Measurements from ENCODE around the gene DPP3. TPM values are rescaled to one million over a fixed set of nuclear protein-coding genes. Genes with fewer than 3 reads are reported as not detected.
"Not testable (repeated sequence)": the region's sequence is repeated elsewhere in the genome, so short reads cannot be mapped to it uniquely, and the experiment has no call there.

DPP3 gene, protein sequence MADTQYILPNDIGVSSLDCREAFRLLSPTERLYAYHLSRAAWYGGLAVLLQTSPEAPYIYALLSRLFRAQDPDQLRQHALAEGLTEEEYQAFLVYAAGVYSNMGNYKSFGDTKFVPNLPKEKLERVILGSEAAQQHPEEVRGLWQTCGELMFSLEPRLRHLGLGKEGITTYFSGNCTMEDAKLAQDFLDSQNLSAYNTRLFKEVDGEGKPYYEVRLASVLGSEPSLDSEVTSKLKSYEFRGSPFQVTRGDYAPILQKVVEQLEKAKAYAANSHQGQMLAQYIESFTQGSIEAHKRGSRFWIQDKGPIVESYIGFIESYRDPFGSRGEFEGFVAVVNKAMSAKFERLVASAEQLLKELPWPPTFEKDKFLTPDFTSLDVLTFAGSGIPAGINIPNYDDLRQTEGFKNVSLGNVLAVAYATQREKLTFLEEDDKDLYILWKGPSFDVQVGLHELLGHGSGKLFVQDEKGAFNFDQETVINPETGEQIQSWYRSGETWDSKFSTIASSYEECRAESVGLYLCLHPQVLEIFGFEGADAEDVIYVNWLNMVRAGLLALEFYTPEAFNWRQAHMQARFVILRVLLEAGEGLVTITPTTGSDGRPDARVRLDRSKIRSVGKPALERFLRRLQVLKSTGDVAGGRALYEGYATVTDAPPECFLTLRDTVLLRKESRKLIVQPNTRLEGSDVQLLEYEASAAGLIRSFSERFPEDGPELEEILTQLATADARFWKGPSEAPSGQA
- total RNA-seq (10 to 100 TPM; 21.0 to 24.0 TPM), polyA plus RNA-seq (10 to 100 TPM; 27.8 to 31.0 TPM)

GRCh38 chr11:66480117-66480938 lies at the start of gene DPP3:
TSS of gene DPP3 (plus strand) at chr11:66480434. CDS start at chr11:66482201, 1,767 bp downstream.
- Mint-ChIP-seq H3K27me3 (no peaks in the 10 kb centered on the region), H3K36me3 (peaks cover 0 to 18% of the 10 kb centered on the region in 2 donors), H3K27ac (peak within 1 kb of the TSS; percentile 78 to 94 (median 91)), H3K9me3 (no peaks in the 10 kb centered on the region), H3K4me3 (peak within 1 kb of the TSS; percentile 87 to 96 (median 90)), H3K4me1 (peaks cover 13 to 48% (median 21%) of the 10 kb centered on the region in 4 donors)
- intact Hi-C loops (cut with micrococcal nuclease) = loop anchor here (1.0 to 2.0 kb wide), 5 partner anchors 14 to 198 kb away; partner anchors contain the start of genes BBS1 and PELI3
- peak within 1 kb of the TSS; percentile 81 for H3K27ac ChIP-seq (ENCODE audit: low read depth, low read length)
- no peaks in the 10 kb centered on the region for H3K9me3 ChIP-seq (ENCODE audit: control insufficient read depth in 1 of 2, low read length in 2 of 2)
- no peaks in the 10 kb centered on the region for H3K27me3 ChIP-seq (ENCODE audit: insufficient read depth, low read length)
- CTCF ChIA-PET (ENCODE audit: partially characterized antibody) = interaction anchor here (0.6 to 2.3 kb wide), 14 partner anchors 9 to 376 kb away, joined by 3 to 18 read pairs (median 4); partner anchors contain the start of genes MRPL11 and RBM4B
- peak; percentile 94 to 96 (median 96) for DNase-seq
- H3K4me3 ChIP-seq (ENCODE audit: low read length in 2 of 2) = peak within 1 kb of the TSS; percentile 88 to 90
- peaks cover 20% of the 10 kb centered on the region for H3K4me1 ChIP-seq (ENCODE audit: insufficient read depth, low read length)
- peaks cover 2% of the 10 kb centered on the region for H3K36me3 ChIP-seq (ENCODE audit: insufficient read depth, low read length)
- POLR2A ChIA-PET (ENCODE audit: partially characterized antibody) = interaction anchor here (0.5 to 2.5 kb wide), 23 partner anchors 10 to 1548 kb away, joined by 3 to 72 read pairs (median 5); partner anchors contain the start of genes ACTN3, BBS1, CCDC87 and CCS

DNA sequence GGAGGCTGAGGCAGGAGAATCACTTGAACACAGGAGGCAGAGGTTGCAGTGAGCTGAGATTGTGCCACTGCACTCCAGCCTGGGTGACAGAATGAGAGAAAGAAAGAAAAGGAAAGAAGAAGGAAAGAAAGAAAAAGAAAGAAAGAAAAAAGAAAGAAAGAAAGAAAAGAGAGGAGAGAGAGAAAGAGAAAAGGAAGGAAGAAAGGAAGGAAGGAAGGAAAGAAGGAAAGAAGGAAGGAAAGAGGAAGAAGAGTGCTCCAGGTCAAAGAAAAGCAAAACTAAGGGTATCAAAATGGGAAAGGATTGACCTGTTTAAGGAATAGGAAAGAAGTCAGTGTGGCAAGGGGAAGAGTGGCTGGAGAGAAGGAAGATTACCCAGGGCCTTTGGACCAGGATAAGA lies 48.9 kb upstream of the DPP3 start:
- H3K4me1 Mint-ChIP-seq; H3K27me3 ChIP-seq (ENCODE audit: insufficient read depth, low read length); DNase-seq; H3K4me3 Mint-ChIP-seq; H3K4me1 ChIP-seq (ENCODE audit: insufficient read depth, low read length); H3K9me3 Mint-ChIP-seq; H3K9me3 ChIP-seq (ENCODE audit: control insufficient read depth in 1 of 2, low read length in 2 of 2); H3K4me3 ChIP-seq (ENCODE audit: low read length in 2 of 2); H3K27ac ChIP-seq (ENCODE audit: low read depth, low read length); H3K27me3 Mint-ChIP-seq; POLR2A ChIA-PET (ENCODE audit: partially characterized antibody); intact Hi-C loops (cut with micrococcal nuclease): not testable (repeated sequence)
- peaks cover 16 to 32% of the 10 kb centered on the region in 2 donors for H3K36me3 Mint-ChIP-seq
- H3K36me3 ChIP-seq (ENCODE audit: insufficient read depth, low read length) = peaks cover 16% of the 10 kb centered on the region
- CTCF ChIA-PET (ENCODE audit: partially characterized antibody) = interaction anchor here (0.8 to 3.4 kb wide), 5 partner anchors 7 to 120 kb away, joined by 3 to 26 read pairs (median 5); partner anchors contain the start of gene MRPL11
- peak overlapping the region in 1 of 7 donors; percentile 35 for H3K27ac Mint-ChIP-seq

DNA sequence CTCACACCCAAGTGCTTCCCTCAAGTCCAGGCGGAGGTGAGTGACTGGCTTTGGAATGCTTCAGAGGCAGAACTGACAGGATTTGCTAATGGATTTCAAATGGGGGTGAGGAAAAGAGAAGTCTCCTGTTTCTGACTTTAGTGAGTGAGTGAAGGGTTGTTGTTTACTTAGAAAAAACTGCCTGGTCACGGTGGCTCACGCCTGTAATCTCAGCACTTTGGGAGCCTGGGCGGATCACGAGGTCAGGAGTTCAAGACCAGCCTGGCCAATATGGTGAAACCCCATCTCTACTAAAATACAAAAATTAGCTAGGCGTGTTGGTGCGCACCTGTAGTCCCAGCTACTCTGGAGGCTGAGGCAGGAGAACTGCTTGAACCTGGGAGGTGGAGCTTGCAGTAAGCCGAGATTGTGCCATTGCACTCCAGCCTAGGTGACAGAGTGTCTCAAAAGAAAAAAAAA lies 48.3 kb upstream of the DPP3 start:
- CTCF ChIA-PET (ENCODE audit: partially characterized antibody) = interaction anchor here (1.3 to 2.2 kb wide), 2 partner anchors 24 to 46 kb away, joined by 3 to 12 read pairs; no protein-coding TSS in a partner anchor
- H3K27ac Mint-ChIP-seq; H3K27me3 ChIP-seq (ENCODE audit: insufficient read depth, low read length); H3K9me3 ChIP-seq (ENCODE audit: control insufficient read depth in 1 of 2, low read length in 2 of 2); H3K27me3 Mint-ChIP-seq; H3K4me3 Mint-ChIP-seq; DNase-seq; H3K9me3 Mint-ChIP-seq; POLR2A ChIA-PET (ENCODE audit: partially characterized antibody); H3K4me1 ChIP-seq (ENCODE audit: insufficient read depth, low read length); H3K4me3 ChIP-seq (ENCODE audit: low read length in 2 of 2); H3K4me1 Mint-ChIP-seq; H3K27ac ChIP-seq (ENCODE audit: low read depth, low read length); intact Hi-C loops (cut with micrococcal nuclease): not testable (repeated sequence)
- peaks cover 20% of the 10 kb centered on the region for H3K36me3 ChIP-seq (ENCODE audit: insufficient read depth, low read length)
- peaks cover 22 to 38% of the 10 kb centered on the region in 2 donors for H3K36me3 Mint-ChIP-seq

GRCh38 chr11:66432597-66432996 lies 47.6 kb upstream of the DPP3 start:
- peak overlapping the region in 1 of 7 donors; percentile 35 for H3K27ac Mint-ChIP-seq
- no peak overlapping the region for H3K4me3 ChIP-seq (ENCODE audit: low read length in 2 of 2)
- H3K9me3 ChIP-seq (ENCODE audit: control insufficient read depth in 1 of 2, low read length in 2 of 2) = no peaks in the 10 kb centered on the region
- ChIA-PET CTCF (ENCODE audit: partially characterized antibody) (interaction anchor here (1.3 to 2.2 kb wide), 2 partner anchors 25 to 47 kb away, joined by 3 to 12 read pairs; no protein-coding TSS in a partner anchor), POLR2A (ENCODE audit: partially characterized antibody) (interaction anchor here (1.0 kb wide), 1 partner anchor 246 kb away, joined by 3 read pairs; no protein-coding TSS in a partner anchor)
- H3K4me1 ChIP-seq (ENCODE audit: insufficient read depth, low read length) = no peaks in the 10 kb centered on the region
- no peak overlapping the region for H3K27ac ChIP-seq (ENCODE audit: low read depth, low read length)
- no peak for DNase-seq
- H3K27me3 ChIP-seq (ENCODE audit: insufficient read depth, low read length) = no peaks in the 10 kb centered on the region
- H3K4me3 Mint-ChIP-seq = no peak overlapping the region
- peaks cover 22 to 42% of the 10 kb centered on the region in 2 donors for H3K36me3 Mint-ChIP-seq
- H3K36me3 ChIP-seq (ENCODE audit: insufficient read depth, low read length) = peaks cover 20% of the 10 kb centered on the region
- no peaks in the 10 kb centered on the region for H3K9me3 Mint-ChIP-seq
- H3K27me3 Mint-ChIP-seq = no peaks in the 10 kb centered on the region
- intact Hi-C loops (cut with micrococcal nuclease) = no loop called here
- peaks cover 0 to 7% (median 2%) of the 10 kb centered on the region in 4 donors for H3K4me1 Mint-ChIP-seq

- no peaks in the 10 kb centered on the region for H3K27me3 ChIP-seq (ENCODE audit: insufficient read depth, low read length)
- peak overlapping the region in 6 of 7 donors; percentile 84 to 99 (median 96) for H3K27ac Mint-ChIP-seq
- H3K27me3 Mint-ChIP-seq = peaks cover 2 to 3% of the 10 kb centered on the region in 2 donors
- peak overlapping the region; percentile 67 to 88 for H3K4me3 ChIP-seq (ENCODE audit: low read length in 2 of 2)
- H3K4me1 Mint-ChIP-seq = peaks cover 6 to 17% (median 11%) of the 10 kb centered on the region in 4 donors
- peak overlapping the region; percentile 69 for H3K27ac ChIP-seq (ENCODE audit: low read depth, low read length)
- CTCF ChIA-PET (ENCODE audit: partially characterized antibody) = interaction anchor here (0.8 to 2.3 kb wide), 18 partner anchors 7 to 283 kb away, joined by 3 to 20 read pairs (median 6); partner anchors contain the start of genes DPP3 and RBM4B
- intact Hi-C loops (cut with micrococcal nuclease) = loop anchor here (2.0 kb wide), 3 partner anchors 29 to 405 kb away; partner anchors contain the start of gene RCE1
- H3K9me3 Mint-ChIP-seq = peaks cover 0 to 9% (median 3%) of the 10 kb centered on the region in 8 donors
- peak overlapping the region; percentile 87 to 94 (median 91) for H3K4me3 Mint-ChIP-seq
- no peak for DNase-seq
- POLR2A ChIA-PET (ENCODE audit: partially characterized antibody) = interaction anchor here (0.8 to 1.7 kb wide), 18 partner anchors 16 to 418 kb away, joined by 3 to 21 read pairs (median 6); partner anchors contain the start of genes DPP3, PELI3, RBM14 and RBM4
- peaks cover 19 to 30% of the 10 kb centered on the region in 2 donors for H3K36me3 Mint-ChIP-seq
- no peaks in the 10 kb centered on the region for H3K9me3 ChIP-seq (ENCODE audit: control insufficient read depth in 1 of 2, low read length in 2 of 2)
- H3K36me3 ChIP-seq (ENCODE audit: insufficient read depth, low read length) = peaks cover 20% of the 10 kb centered on the region
- peaks cover 7% of the 10 kb centered on the region for H3K4me1 ChIP-seq (ENCODE audit: insufficient read depth, low read length)
Observed at GRCh38 chr11:66437979-66438503, 42.2 kb upstream of the DPP3 start.

Data from CD4-positive, alpha-beta memory T cell (primary cell).